ENCODE results near the gene PCNX4.

Gene PCNX4

GRCh38 chr14:60174352-60175254 lies 82.9 kb downstream of the PCNX4 start:
- no peak for DNase-seq (ENCODE audit: low read depth)

GRCh38 chr14:60175255-60175902 lies 83.7 kb downstream of the PCNX4 start:
- no peak for DNase-seq (ENCODE audit: low read depth)

- DNase-seq (ENCODE audit: low read depth): no peak
These were observed 86.4 kb downstream of the PCNX4 start for GRCh38 chr14:60178164-60178563.

- no peak for DNase-seq (ENCODE audit: low read depth)
These were observed 87.1 kb downstream of the PCNX4 start for GRCh38 chr14:60178820-60179219.

GRCh38 chr14:60179431-60179869 lies 87.7 kb downstream of the PCNX4 start:
- no peak for DNase-seq (ENCODE audit: low read depth)

- DNase-seq (ENCODE audit: low read depth): no peak
These were observed 91.4 kb downstream of the PCNX4 start for GRCh38 chr14:60183138-60183537.

- DNase-seq (ENCODE audit: low read depth): no peak
These were observed 92.0 kb downstream of the PCNX4 start for GRCh38 chr14:60183741-60184140.

GRCh38 chr14:60184146-60184904 lies 92.6 kb downstream of the PCNX4 start:
- DNase-seq (ENCODE audit: low read depth): peak; percentile 67

- DNase-seq (ENCODE audit: low read depth): no peak
These were observed 93.3 kb downstream of the PCNX4 start for GRCh38 chr14:60184905-60185555.

- DNase-seq (ENCODE audit: low read depth): no peak
These were observed 96.4 kb downstream of the PCNX4 start for GRCh38 chr14:60188115-60188514.

- DNase-seq (ENCODE audit: low read depth): no peak
These were observed 97.0 kb downstream of the PCNX4 start for GRCh38 chr14:60188696-60189095.

- DNase-seq (ENCODE audit: low read depth): no peak
These were observed 98.5 kb downstream of the PCNX4 start for GRCh38 chr14:60189923-60190840.

GRCh38 chr14:60195179-60195810 lies 103.6 kb downstream of the PCNX4 start:
- DNase-seq (ENCODE audit: low read depth): no peak

GRCh38 chr14:60196291-60196690 lies 104.6 kb downstream of the PCNX4 start:
- no peak for DNase-seq (ENCODE audit: low read depth)

- no peak for DNase-seq (ENCODE audit: low read depth)
These were observed 106.0 kb downstream of the PCNX4 start for GRCh38 chr14:60197629-60198303.

GRCh38 chr14:60199321-60199720 lies 107.6 kb downstream of the PCNX4 start:
- no peak for DNase-seq (ENCODE audit: low read depth)

GRCh38 chr14:60204104-60204842 lies 112.5 kb downstream of the PCNX4 start:
- no peak for DNase-seq (ENCODE audit: low read depth)

GRCh38 chr14:60204843-60205774 lies 113.4 kb downstream of the PCNX4 start:
- DNase-seq (ENCODE audit: low read depth): no peak
